IMR-90 (cell line): ENCODE measurements around the gene CMKLR1.

Source experiments
- CTCF ChIP-seq: conservative IDR thresholded peaks from 2 replicates; pipeline ENCODE4 v1.5.1; 2012; ENCODE audit warnings: mild to moderate bottlenecking, low read depth, low read length, improper control_type of control experiment
- MAFK ChIP-seq: IDR thresholded peaks from 2 replicates; pipeline ENCODE4 v1.6.1; 2012; ENCODE audit warnings: low read depth, low read length, improper control_type of control experiment
- POLR2A ChIP-seq: IDR thresholded peaks from 2 replicates; pipeline ENCODE4 v1.6.1; 2012; ENCODE audit warnings: mild to moderate bottlenecking, low read depth, low read length
- RAD21 ChIP-seq: IDR thresholded peaks from 2 replicates; pipeline ENCODE4 v1.6.1; 2012; ENCODE audit warnings: low read length, improper control_type of control experiment
- SMC3 ChIP-seq: fragments of 150-350 bp; IDR thresholded peaks from 2 replicates; pipeline ENCODE4 v1.6.1; 2016; ENCODE audit warnings: low read depth, mild to moderate bottlenecking, antibody characterized with exemption, low read length, moderate library complexity

- TF ChIP-seq MAFK (no peak), CTCF (no peak), POLR2A (no peak), SMC3 (no peak), RAD21 (no peak)
Observed at GRCh38 chr12:108378926-108379325, 39.8 kb upstream of the CMKLR1 start.
